ENCODE data around the gene CCDC83.
"Not testable (repeated sequence)": the region's sequence is repeated elsewhere in the genome, so short reads cannot be mapped to it uniquely, and the experiment has no call there.

CCDC83 gene

DNA sequence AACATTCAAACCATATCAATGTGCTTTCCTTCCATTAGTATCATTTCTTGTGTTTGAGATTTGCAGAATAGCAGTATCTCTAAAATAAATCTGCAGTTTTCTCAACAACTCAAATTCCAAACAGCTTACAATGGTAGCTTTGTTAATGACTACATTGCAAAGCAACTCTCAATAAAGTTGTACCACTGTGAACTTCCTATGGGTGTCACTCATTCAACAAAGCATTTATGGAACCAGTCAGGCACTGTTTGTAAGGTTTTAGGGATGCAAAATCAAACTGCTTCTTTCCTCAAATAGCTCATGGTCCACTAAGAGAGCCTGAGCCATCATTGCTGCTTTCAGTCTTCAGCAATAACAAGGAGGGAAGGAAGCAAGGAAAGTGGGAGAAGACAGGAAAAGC, 91.0 kb downstream of the CCDC83 start:
- DNase-seq, result no peak

DNA sequence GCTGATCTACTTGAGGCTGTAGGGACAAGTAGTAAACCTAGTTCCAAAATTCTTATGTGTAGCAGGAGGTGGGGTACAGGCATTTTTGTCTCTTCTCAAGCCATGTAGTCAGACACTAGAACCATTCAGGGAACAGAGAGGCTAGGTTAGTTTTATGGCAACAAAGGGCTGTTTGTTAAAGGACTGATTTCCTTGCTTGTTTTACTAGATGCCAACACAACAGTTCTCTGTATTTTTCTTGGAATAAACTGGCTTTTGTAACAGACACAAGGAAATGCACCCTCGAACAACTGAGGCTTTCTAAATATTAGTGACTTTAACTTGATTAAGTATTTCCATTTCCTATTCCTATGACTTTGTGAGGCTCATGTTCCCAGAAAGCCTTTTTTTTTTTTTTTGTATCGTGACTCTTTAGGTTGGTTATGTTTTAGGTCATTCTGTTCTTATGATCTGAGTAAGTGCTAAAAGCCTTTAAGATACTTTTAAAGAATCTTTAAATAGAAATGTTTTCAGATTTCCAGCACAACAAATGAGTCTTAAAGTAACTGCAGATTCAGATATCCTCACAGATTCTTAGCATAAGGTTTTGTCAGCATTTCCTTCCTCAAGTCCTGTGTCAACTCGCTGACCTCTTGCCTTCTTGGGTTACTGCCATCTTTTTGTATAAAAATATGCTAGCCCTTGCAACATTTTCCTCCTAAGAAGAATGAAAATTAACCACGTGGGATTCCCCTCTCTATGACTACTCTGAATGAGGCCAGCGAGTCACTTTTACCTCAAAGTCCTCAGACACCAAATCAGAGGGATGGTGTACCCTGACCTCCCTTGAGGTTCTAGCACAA, 92.5 kb downstream of the CCDC83 start:
- no peak for DNase-seq

DNA sequence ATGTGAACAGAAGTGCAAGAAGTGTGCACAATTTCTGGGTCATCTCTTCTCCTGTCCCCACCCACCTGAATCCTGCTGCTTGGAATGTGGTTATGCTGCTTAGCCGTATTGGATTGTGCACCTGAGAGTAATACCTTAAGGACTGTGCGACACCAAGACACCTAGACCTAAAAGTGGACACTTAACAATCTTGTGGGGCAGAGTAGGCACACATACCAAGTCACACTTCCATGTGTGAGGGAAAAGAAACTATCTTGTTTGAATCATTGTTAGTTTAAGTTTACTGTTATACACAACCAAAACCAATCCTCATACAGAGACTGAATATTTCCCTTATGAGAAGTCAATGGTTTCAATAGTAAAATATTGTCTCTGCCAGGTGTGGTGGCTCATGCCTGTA, 93.7 kb downstream of the CCDC83 start:
- no peak for DNase-seq

DNA sequence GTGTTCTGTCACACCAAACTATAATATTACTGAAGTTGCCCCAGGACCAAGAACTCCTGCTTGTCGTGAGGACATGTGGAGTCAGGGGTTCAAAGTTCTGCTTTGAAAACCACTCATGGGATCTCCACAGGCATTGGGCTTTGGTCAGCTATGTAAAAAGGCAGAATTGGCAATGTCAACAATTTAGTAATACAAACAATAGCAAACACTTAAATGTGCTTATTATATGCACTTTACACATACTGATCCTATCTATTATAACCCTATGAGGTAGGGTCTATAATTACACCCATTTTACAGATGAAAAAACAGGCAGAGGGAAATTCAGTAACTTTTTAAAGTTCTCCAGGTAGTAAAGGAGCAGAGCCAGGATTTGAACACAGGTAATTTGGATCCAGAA, 94.6 kb downstream of the CCDC83 start:
- no peak for DNase-seq

DNA sequence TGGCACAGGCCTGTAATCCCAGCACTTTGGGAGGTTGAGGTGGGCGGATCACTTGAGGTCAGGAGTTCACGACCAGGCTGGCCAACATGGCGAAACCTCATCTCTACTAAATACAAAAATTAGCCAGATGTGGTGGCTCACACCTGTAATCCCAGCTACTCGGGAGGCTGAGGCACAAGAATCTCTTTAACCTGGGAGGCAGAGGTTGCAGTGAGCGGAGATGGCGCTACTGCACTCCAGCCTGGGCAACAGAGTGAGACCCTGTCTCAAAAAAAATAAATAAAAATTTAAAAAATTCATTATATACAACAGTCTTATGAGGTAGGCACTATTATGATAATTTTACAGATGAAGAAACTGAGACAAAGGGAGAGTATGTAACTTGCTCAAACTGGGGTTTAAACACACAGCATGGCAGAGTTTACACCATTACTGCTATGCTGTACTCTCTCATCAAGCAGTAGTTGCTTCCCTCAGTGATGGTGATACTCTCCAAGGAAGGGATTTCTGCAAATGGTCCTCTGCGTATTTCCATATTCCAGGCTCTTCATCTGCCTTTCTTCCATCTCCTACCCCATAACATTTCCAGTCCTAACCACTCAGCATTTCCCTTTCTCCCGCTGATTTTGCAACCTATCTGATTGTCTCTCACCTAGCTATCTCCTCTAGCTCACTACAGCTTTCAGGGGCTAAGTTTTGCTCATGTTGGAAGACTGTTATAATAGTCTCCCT, 95.3 kb downstream of the CCDC83 start:
- DNase-seq, result no peak

DNA sequence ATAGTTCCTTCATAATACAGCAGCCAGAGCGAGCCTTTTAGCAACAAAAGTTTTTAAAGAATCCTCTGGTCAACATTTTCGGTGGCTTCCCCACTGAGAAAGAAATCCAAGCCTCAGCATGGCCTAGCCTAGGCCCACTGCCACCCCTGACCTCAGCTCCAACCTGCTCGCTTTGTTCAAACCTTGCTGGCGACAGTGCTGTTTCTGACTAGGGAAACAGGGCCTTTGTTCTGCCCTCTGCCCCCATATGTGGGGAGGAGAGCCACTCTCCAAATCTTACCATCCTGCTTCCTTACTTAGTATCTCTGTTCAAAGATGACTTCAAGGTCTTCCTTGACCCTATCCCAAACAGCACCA, 95.8 kb downstream of the CCDC83 start:
- no peak for DNase-seq

DNA sequence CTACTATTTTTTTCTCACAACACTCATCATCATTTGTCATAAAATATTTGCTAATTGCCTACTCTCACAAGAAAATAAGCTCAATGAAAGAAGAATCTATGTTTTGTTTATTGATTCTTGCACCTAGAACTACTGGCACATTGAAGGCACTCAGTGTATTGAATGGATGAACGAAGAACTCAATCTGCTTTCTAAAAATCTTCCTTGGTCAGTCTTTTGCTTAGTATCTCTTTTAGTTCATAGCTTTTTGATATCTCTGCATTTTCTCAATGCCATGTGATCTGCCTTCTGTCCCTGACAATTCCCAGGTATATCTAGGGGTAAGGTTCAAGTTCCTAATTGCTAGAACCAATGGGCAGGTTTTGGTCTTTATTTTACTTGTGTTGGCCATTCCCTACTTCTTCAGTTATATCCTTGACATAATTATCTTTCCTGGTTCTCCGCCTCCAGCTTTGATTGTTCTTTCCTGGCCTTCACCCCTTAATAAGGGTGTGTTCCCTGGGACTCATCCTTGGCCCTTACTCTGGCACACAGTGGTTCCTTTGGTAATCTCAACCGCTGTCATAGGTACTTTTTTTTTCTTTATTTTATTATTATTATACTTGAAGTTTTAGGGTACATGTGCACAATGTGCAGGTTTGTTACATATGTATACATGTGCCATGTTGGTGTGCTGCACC, 96.4 kb downstream of the CCDC83 start:
- DNase-seq, result no peak

DNA sequence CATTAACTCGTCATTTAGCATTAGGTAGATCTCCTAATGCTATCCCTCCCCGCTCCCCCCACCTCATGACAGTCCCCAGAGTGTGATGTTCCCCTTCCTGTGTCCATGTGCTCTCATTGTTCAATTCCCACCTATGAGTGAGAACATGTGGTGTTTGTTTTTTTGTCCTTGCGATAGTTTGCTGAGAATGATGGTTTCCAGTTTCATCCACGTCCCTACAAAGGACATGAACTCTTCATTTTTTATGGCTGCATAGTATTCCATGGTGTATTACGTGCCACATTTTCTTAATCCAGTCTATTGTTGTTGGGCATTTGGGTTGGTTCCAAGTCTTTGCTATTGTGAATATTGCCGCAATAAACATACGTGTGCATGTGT, 96.9 kb downstream of the CCDC83 start:
- DNase-seq, result not testable (repeated sequence)

DNA sequence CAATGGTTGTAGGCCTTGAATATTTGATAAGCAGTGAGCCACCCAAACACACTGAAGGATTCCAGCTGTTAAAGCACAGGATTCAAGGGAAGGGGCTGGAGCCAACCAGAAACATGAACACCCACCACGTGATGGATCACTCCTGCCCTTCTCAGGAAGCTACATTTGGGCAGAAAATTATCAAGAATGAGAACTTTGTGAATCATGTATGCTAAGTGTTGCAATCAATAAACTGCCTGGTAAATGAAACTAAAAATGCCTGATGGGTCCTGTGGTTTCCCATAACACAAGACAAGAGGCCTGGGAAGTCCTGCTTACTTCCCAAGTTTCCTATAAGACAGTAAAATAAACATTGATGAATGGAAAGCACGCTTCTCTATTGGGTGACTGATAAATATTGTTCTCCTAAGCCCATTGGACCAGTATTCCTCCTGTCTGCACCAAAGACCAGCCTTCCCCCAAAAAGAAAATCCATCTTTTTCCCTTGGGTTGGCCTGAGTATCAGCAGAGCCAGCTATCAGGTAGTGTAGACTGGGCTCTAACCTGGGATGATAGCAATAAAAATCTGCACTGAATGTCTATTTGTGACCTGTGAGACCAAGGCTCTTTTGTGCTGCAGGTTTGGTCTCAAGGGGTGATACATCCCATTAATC, 98.4 kb downstream of the CCDC83 start:
- DNase-seq, result no peak

DNA sequence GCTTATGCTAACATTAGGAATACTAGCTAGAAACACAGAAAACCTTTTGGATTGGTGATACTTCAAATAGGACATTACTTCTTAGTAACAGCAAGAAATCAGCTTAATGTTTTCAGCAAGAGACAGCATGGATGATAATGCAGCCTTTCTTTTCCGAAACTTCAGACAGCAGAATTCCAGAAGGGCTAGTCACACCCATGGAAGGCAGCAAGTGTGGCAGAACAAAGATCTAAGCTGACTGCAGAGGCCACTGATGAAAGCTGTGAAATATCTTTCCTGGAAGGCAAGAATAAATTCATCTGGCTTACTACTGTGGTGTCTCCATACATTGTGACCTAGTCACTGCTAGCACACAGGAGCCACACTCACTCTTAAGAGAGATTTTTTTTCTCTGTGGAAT, 100.3 kb downstream of the CCDC83 start:
- DNase-seq, result no peak

DNA sequence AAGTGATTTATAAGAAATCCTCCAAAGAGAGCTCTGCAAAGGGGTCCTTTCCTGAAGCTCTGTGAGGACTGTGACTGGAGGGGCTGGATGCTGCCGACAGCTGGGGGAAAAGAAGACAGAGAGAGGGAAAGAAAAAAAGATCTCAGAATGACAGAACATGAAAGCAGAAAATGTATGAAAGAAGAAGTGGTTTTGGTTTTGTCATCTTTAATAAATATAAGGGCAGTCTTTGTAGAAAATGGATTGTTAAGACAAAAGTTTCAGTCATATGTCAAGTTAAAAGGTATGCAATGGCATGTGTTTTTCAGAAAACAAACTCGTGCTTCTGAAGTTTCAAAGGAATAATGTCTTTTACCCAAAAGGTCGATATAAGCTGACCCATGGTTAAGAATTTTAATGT, 105.5 kb downstream of the CCDC83 start:
- no peak for DNase-seq

DNA sequence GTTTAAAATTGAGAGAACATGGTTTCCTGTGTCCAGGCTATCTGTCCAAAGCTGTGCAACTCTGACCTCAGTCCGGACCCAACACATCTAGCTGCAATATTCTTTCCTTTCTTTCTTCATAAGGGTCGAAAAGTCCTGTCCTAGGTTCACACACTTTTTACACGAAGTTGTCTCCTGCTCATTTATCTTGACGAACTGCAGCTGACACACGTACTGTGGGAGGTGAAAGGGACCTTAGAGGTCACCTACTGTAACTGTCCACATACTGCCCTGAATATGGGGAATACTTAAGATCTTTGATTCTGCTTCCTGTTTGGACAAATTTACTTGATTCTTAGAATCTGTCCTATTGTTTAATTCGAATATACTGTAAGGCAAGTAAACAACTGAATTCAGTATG, 105.9 kb downstream of the CCDC83 start:
- DNase-seq, result no peak

DNA sequence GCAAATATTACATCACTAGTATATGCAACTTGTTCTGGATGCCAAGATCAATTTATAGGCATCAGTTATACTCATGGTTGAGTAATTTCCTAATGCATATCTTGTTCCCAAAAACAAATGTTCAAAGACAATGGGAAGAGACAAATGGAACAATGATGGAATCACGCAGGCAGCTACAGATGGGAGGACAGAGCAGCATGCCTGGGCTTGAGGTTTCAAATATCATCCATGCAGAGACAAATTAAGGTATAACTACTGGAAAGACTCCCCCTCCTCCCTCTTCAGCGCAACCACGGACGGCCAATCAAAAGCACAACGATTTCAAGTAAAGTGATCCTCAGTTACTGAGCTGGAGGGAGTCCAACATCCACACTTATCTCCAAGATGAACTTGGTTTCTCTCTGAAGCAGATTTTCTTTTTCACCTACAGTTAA, 106.8 kb downstream of the CCDC83 start:
- no peak for DNase-seq

DNA sequence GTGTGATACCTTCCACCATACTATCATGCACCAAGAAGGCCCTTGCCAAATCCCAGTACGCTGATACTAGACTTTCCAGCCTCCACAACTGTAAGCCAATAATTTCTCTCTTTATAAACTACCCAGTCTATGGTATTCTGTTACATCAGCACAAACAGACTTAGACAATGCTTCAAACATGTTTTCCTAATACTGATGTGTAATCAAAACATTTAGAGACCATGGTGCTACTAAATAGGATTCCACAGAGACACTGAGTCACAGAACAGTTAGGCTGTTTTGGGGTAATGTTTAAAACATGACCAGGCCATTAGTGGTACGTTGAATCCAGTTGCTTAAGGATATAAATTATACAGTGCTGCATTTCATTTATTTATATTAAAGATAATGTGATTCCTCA, 110.0 kb downstream of the CCDC83 start:
- DNase-seq, result no peak

DNA sequence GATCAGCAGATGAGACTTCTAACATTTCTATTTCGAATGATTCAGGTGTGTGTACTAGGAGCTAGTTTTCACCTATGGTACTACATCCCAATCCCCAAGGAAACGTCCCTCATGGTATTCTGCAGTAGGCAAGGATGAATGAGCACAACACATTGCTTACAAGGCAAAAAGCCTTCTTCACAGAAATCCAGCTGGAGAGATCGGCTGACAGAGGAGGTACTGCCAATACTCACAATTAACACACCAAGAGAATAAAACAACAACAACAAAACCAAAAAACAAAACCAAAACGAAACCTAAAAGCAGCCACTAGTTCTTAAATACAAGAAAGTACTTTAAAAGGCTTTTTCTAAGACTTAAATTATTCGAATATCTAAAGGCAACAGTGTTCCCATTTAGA, 112.3 kb downstream of the CCDC83 start:
- DNase-seq, result no peak
